Measurements from ENCODE around the gene RNF168.
"Not testable (repeated sequence)": the region's sequence is repeated elsewhere in the genome, so short reads cannot be mapped to it uniquely, and the experiment has no call there.

GRCh38 chr3:196424421-196424820 lies 79.1 kb downstream of the RNF168 start:
- TF ChIP-seq CTCF (conservative IDR thresholded peaks at IDR 0.05); ZFX (IDR thresholded peaks at IDR 0.05): not testable (repeated sequence)

All from C4-2B (cell line).